ENCODE results near the gene TOP2A. TPM values are rescaled to one million over a fixed set of nuclear protein-coding genes. Genes with fewer than 3 reads are reported as not detected.
"Not testable (repeated sequence)": the region's sequence is repeated elsewhere in the genome, so short reads cannot be mapped to it uniquely, and the experiment has no call there.

TOP2A gene
- total RNA-seq, 1 donor from 2014 or later, result 114 TPM

DNA sequence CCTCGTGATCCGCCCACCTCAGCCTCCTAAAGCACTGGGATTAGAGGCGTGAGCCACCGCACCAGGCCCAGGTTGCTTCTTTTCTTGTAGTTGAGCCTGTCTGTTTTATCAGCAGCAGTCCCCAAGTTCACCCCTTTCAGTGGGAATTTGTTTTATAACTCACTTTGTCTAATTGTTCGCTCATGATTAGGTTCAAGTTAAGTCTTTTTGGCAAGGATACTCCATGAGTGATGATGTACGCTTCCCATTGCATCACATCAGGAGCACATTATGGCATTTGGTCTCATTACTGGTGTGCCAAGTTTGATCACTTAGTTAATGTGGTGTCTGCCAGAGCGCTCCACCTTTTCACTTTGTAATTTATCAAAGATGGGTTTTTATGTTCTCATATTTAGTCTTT lies 38.7 kb downstream of the TOP2A start:
- H3K27ac Mint-ChIP-seq, result no peak overlapping the region
- no peaks in the 10 kb centered on the region for H3K27me3 Mint-ChIP-seq
- DNase-seq (ENCODE audit: low spot score, unreplicated experiment), result no peak
- no peaks in the 10 kb centered on the region for H3K9me3 Mint-ChIP-seq (ENCODE audit: low read depth)
- no peaks in the 10 kb centered on the region for H3K36me3 Mint-ChIP-seq (ENCODE audit: insufficient read depth)
- TF ChIP-seq, protein P1, sequence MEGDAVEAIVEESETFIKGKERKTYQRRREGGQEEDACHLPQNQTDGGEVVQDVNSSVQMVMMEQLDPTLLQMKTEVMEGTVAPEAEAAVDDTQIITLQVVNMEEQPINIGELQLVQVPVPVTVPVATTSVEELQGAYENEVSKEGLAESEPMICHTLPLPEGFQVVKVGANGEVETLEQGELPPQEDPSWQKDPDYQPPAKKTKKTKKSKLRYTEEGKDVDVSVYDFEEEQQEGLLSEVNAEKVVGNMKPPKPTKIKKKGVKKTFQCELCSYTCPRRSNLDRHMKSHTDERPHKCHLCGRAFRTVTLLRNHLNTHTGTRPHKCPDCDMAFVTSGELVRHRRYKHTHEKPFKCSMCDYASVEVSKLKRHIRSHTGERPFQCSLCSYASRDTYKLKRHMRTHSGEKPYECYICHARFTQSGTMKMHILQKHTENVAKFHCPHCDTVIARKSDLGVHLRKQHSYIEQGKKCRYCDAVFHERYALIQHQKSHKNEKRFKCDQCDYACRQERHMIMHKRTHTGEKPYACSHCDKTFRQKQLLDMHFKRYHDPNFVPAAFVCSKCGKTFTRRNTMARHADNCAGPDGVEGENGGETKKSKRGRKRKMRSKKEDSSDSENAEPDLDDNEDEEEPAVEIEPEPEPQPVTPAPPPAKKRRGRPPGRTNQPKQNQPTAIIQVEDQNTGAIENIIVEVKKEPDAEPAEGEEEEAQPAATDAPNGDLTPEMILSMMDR (IDR thresholded peaks at IDR 0.05; ENCODE audit: unreplicated experiment), result no peak
- no peak overlapping the region for H3K4me3 Mint-ChIP-seq (ENCODE audit: low read depth)
- H3K4me1 Mint-ChIP-seq (ENCODE audit: low read depth), result no peaks in the 10 kb centered on the region

DNA sequence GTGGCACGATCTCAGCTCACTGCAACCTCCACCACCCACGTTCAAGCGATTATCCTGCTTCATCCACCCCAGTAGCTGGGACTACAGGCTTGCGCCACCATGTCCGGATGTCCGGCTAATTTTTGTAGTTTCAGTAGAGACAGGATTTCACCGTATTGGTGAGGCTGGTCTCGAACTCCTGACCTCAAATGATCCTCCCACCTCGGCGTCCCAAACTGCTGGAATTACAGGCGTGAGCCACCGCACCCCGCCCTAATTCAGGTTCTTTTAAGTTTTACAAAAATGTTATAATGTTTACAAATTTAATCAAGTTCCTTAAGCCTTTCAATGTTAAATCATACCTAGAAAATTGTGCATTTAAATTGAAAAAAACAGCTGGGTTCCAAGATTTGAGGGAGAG lies 39.9 kb downstream of the TOP2A start:
- Mint-ChIP-seq H3K36me3 (ENCODE audit: insufficient read depth) (no peaks in the 10 kb centered on the region), H3K4me1 (ENCODE audit: low read depth) (no peaks in the 10 kb centered on the region), H3K27me3 (no peaks in the 10 kb centered on the region), H3K9me3 (ENCODE audit: low read depth) (no peaks in the 10 kb centered on the region), H3K4me3 (ENCODE audit: low read depth) (no peak overlapping the region), H3K27ac (no peak overlapping the region)
- TF ChIP-seq, protein P1 (IDR thresholded peaks at IDR 0.05; ENCODE audit: unreplicated experiment), result no peak
- DNase-seq (ENCODE audit: low spot score, unreplicated experiment), result no peak

DNA sequence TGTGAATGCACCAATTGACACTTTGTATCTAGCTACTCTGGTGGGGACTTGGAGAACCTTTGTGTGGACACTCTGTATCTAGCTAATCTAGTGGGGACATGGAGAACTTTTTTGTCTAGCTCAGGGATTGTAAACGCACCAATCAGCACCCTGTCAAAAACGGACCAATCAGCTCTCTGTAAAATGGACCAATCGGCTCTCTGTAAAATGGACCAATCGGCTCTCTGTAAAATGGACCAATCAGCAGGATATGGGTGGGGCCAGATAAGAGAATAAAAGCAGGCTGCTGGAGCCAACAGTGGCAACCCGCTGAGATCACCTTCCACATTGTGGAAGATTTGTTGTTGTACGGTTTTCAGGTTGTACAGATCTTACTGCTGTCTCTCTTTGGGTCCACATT lies 41.2 kb downstream of the TOP2A start:
- not testable (repeated sequence) for H3K4me3 Mint-ChIP-seq (ENCODE audit: low read depth); H3K27me3 Mint-ChIP-seq; H3K9me3 Mint-ChIP-seq (ENCODE audit: low read depth); H3K4me1 Mint-ChIP-seq (ENCODE audit: low read depth); H3K27ac Mint-ChIP-seq; H3K36me3 Mint-ChIP-seq (ENCODE audit: insufficient read depth); DNase-seq (ENCODE audit: low spot score, unreplicated experiment)

DNA sequence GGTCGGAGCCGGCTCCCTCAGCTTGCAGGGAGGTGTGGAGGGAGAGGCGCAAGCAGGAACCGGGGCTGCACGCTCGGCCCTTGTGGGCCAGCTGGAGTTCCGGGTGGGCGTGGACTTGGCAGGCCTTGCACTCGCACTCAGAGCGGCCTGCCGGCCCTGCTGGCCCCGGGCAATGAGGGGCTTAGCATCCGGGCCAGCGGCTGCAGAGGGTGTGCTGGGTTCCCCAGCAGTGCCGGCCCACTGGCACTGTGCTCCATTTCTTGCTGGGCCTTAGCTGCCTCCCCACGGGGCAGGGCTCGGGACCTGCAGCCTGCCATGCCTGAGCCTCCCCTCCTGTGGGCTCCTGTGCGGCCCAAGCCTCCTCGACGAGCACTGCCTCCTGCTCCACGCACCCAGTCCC lies 41.9 kb downstream of the TOP2A start:
- H3K4me1 Mint-ChIP-seq (ENCODE audit: low read depth); H3K36me3 Mint-ChIP-seq (ENCODE audit: insufficient read depth); DNase-seq (ENCODE audit: low spot score, unreplicated experiment); H3K4me3 Mint-ChIP-seq (ENCODE audit: low read depth); H3K27ac Mint-ChIP-seq; H3K27me3 Mint-ChIP-seq; H3K9me3 Mint-ChIP-seq (ENCODE audit: low read depth): not testable (repeated sequence)

DNA sequence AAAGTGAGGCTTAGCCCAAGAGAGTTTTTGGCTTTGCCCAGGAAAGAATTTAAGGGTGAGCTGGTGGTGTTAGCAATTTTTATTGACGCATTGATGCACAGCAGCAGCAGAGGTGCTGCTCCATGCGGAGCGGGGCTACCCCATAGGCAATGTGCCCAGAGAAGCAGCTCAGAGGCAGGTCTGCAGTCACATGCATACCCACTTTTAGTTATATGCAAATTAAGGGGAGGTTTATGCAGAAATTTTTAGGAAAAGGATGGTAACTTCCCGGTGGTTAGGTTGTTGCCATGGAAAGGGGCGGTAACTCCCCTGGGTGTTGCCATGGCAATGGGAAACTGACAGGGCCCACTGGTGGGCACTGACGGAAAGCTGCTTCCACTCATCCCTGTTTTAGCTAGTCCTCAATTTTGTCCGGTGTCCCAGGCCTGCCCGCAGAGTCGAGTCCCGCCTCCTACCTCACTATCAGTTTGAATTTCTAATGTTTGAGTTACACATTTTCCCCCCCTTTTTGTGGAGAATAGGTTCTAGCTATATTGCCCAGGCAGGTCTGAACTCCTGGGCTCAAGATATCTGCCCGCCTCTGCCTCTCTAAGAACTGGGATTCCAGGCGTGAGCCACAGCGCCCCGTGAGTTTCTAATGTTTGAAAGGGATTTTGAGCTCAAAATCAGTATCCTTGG lies 42.7 kb downstream of the TOP2A start:
- Mint-ChIP-seq H3K4me1 (ENCODE audit: low read depth) (peaks cover 3% of the 10 kb centered on the region), H3K4me3 (ENCODE audit: low read depth) (no peak overlapping the region), H3K36me3 (ENCODE audit: insufficient read depth) (no peaks in the 10 kb centered on the region), H3K9me3 (ENCODE audit: low read depth) (peaks cover 6% of the 10 kb centered on the region), H3K27ac (no peak overlapping the region), H3K27me3 (no peaks in the 10 kb centered on the region)
- TF ChIP-seq, protein P1 (IDR thresholded peaks at IDR 0.05; ENCODE audit: unreplicated experiment), result no peak
- no peak for DNase-seq (ENCODE audit: low spot score, unreplicated experiment)

DNA sequence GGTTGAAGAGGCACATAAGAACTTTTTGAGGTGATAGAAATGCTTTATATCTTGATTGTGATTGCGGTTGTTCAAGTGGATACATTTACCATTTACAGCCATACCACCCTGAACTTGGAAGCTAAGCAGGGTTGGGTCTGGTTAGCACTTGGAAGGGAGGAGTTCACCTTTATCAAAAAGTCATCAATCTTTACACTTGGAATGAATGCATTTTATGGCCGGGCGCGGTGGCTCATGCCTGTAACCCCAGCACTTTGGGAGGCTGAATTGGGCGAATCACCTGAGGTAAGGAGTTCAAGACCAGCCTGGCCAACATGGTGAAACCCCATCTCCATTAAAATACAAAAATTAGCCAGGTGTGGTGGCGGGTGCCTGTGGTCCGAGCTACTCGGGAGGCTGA lies 43.7 kb downstream of the TOP2A start:
- Mint-ChIP-seq H3K4me1 (ENCODE audit: low read depth) (peaks cover 3% of the 10 kb centered on the region), H3K9me3 (ENCODE audit: low read depth) (peaks cover 6% of the 10 kb centered on the region), H3K36me3 (ENCODE audit: insufficient read depth) (no peaks in the 10 kb centered on the region), H3K27ac (no peak overlapping the region), H3K4me3 (ENCODE audit: low read depth) (no peak overlapping the region), H3K27me3 (no peaks in the 10 kb centered on the region)
- DNase-seq (ENCODE audit: low spot score, unreplicated experiment), result no peak
- TF ChIP-seq, protein P1 (IDR thresholded peaks at IDR 0.05; ENCODE audit: unreplicated experiment), result no peak

Measured in progenitor cell of endocrine pancreas (in vitro differentiated cells).